IMR-90 (cell line): ENCODE results near the gene TFAP2E. TPM values are rescaled to one million over a fixed set of nuclear protein-coding genes. Genes with fewer than 3 reads are reported as not detected.

ENCODE experiments used
- ATAC-seq: fragments of 200-7000 bp; cut with Tn5 transposase; 2 replicates; pipeline ENCODE4 v1.9.1; 2020; ENCODE audit warnings: low read depth, mild to moderate bottlenecking, moderate library complexity
- BruUV-seq: library from RNA; stranded (reverse); fragments of 400-500 nt; replicated peaks from 2 replicates; lab custom pipeline; 2021; lab: Mats Ljungman, UMichigan
- CTCF ChIA-PET: fragments of 300-600 bp; formaldehyde crosslinking; extraction: SDS; loops from one replicate; lab custom pipeline; 2021; ENCODE audit warnings: antibody characterized with exemption; lab: Yijun Ruan, JAX
- POLR2A ChIA-PET: fragments of 300-600 bp; sonication (Branson Sonifier 250); formaldehyde crosslinking; loops from one replicate; lab custom pipeline; 2022; ENCODE audit warnings: antibody characterized with exemption; ENCODE audit not compliant: unreplicated experiment; lab: Charles Lee
- DNase-seq: peaks from one replicate; pipeline ENCODE4 v3.0.0; 2013
- H2AFZ ChIP-seq: replicated peaks from 2 replicates; pipeline ENCODE3; 2013; ENCODE audit warnings: low read length, mild to moderate bottlenecking; ENCODE audit not compliant: poor library complexity
- H2AK5ac ChIP-seq: 2 replicates; pipeline ENCODE4 v1.6.1; 2013; ENCODE audit warnings: low read depth, low read length, inconsistent platforms
- H2AK9ac ChIP-seq: replicated peaks from 2 replicates; pipeline ENCODE3; 2013; ENCODE audit warnings: mild to moderate bottlenecking, low read depth, low read length, moderate library complexity; ENCODE audit not compliant: poor library complexity
- H2BK120ac ChIP-seq: 2 replicates; pipeline ENCODE4 v1.6.1; 2013; ENCODE audit warnings: low read depth, low read length, inconsistent platforms
- H2BK15ac ChIP-seq: 3 replicates; pipeline ENCODE4 v1.6.1; 2013; ENCODE audit warnings: low read depth, low read length, inconsistent platforms
- H2BK20ac ChIP-seq: 2 replicates; pipeline ENCODE4 v1.6.1; 2013; ENCODE audit warnings: low read depth, mild to moderate bottlenecking, inconsistent platforms, low read length, moderate library complexity
- H2BK5ac ChIP-seq: 2 replicates; pipeline ENCODE4 v1.6.1; 2013; ENCODE audit warnings: mild to moderate bottlenecking, low read depth, low read length, inconsistent platforms; ENCODE audit not compliant: poor library complexity, severe bottlenecking
- H3K14ac ChIP-seq: replicated peaks from 2 replicates; pipeline ENCODE4 v1.6.1; 2013; ENCODE audit warnings: low read depth, low read length, inconsistent platforms
- H3K18ac ChIP-seq: 2 replicates; pipeline ENCODE4 v1.6.1; 2013; ENCODE audit warnings: low read depth, low read length, control low read depth
- H3K23ac ChIP-seq: 2 replicates; pipeline ENCODE4 v1.6.1; 2013; ENCODE audit warnings: low read depth, low read length, inconsistent platforms
- H3K27ac ChIP-seq: 2 replicates; pipeline ENCODE4 v1.5.1; 2013; ENCODE audit warnings: mild to moderate bottlenecking, control low read depth, low read length; ENCODE audit not compliant: insufficient read depth
- H3K27me3 ChIP-seq: 2 replicates; pipeline ENCODE4 v1.6.1; 2013; ENCODE audit warnings: low read length; ENCODE audit not compliant: control insufficient read depth, insufficient read depth
- H3K36me3 ChIP-seq: 2 replicates; pipeline ENCODE4 v1.6.1; 2013; ENCODE audit warnings: low read length, mixed read lengths; ENCODE audit not compliant: control insufficient read depth, insufficient read depth
- H3K4ac ChIP-seq: 2 replicates; pipeline ENCODE4 v1.6.1; 2013; ENCODE audit warnings: low read depth, low read length, inconsistent platforms
- H3K4me1 ChIP-seq: 2 replicates; pipeline ENCODE4 v1.6.1; 2013; ENCODE audit warnings: low read length, mixed read lengths; ENCODE audit not compliant: control insufficient read depth, insufficient read depth
- H3K4me2 ChIP-seq: 2 replicates; pipeline ENCODE4 v1.6.1; 2013; ENCODE audit warnings: low read depth, mild to moderate bottlenecking, control low read depth, low read length, moderate library complexity
- H3K4me3 ChIP-seq: 2 replicates; pipeline ENCODE4 v1.5.1; 2013; ENCODE audit warnings: low read depth, mild to moderate bottlenecking, control low read depth, low read length, moderate library complexity; ENCODE audit not compliant: insufficient read depth
- H3K56ac ChIP-seq: 2 replicates; pipeline ENCODE4 v1.6.1; 2013; ENCODE audit warnings: low read length, inconsistent platforms; ENCODE audit not compliant: insufficient read depth; ENCODE audit errors: extremely low read depth
- H3K79me1 ChIP-seq, 2 experiments: 2 replicates each; pipeline ENCODE4 v1.6.1; 2013; ENCODE audit warnings: low read length in 2 of 2, inconsistent platforms in 1 of 2, low read depth in 1 of 2
- H3K9ac ChIP-seq: 2 replicates; pipeline ENCODE4 v1.6.1; 2013; ENCODE audit warnings: low read depth, low read length, control low read depth
- H3K9me1 ChIP-seq: 2 replicates; pipeline ENCODE4 v1.6.1; 2013; ENCODE audit warnings: low read length, inconsistent platforms; ENCODE audit not compliant: insufficient read depth
- H3K9me3 ChIP-seq: 2 replicates; pipeline ENCODE4 v1.6.1; 2013; ENCODE audit warnings: low read length; ENCODE audit not compliant: control insufficient read depth, insufficient read depth
- H4K20me1 ChIP-seq: 2 replicates; pipeline ENCODE4 v1.6.1; 2013; ENCODE audit warnings: low read length, inconsistent platforms; ENCODE audit not compliant: insufficient read depth
- H4K5ac ChIP-seq: 2 replicates; pipeline ENCODE4 v1.6.1; 2013; ENCODE audit warnings: mild to moderate bottlenecking, low read depth, low read length, control low read depth
- H4K8ac ChIP-seq, 2 experiments: 2 replicates each; pipeline ENCODE4 v1.6.1; 2013; ENCODE audit warnings: low read depth in 2 of 2, low read length in 2 of 2, control low read depth in 1 of 2, inconsistent platforms in 1 of 2
- H4K91ac ChIP-seq: 2 replicates; pipeline ENCODE4 v1.6.1; 2013; ENCODE audit warnings: low read depth, low read length, inconsistent platforms; ENCODE audit not compliant: insufficient read depth
- CEBPB ChIP-seq: IDR thresholded peaks from 2 replicates; pipeline ENCODE4 v1.6.1; 2012; ENCODE audit warnings: low read depth, low read length, improper control_type of control experiment
- MAFK ChIP-seq: IDR thresholded peaks from 2 replicates; pipeline ENCODE4 v1.6.1; 2012; ENCODE audit warnings: low read depth, low read length, improper control_type of control experiment
- NFE2L2 ChIP-seq: fragments of 150-350 bp; IDR thresholded peaks from 2 replicates; pipeline ENCODE4 v1.6.1; 2016; ENCODE audit warnings: low read depth, mild to moderate bottlenecking, low read length
- RAD21 ChIP-seq: IDR thresholded peaks from 2 replicates; pipeline ENCODE4 v1.6.1; 2012; ENCODE audit warnings: low read length, improper control_type of control experiment
- RCOR1 ChIP-seq: IDR thresholded peaks from 2 replicates; pipeline ENCODE4 v1.6.1; 2012; ENCODE audit warnings: mild to moderate bottlenecking, low read length, improper control_type of control experiment; ENCODE audit not compliant: insufficient replicate concordance
- WGBS, 2 experiments: methylation state at CpG; one replicate each; pipeline versions ENCODE4 v1.1.5 to v1.1.7; 2013; ENCODE audit warnings: missing lambda C conversion rate in 2 of 2; ENCODE audit not compliant: insufficient read length in 1 of 2; ENCODE audit errors: extremely low coverage in 2 of 2; 5-methylcytosine and 5-hydroxymethylcytosine counted together
- dilution Hi-C: fragments of 300-500 bp; cut with HindIII; formaldehyde crosslinking; loops from one replicate; pipeline ENCODE4 v1.14.3; 2018; ENCODE audit warnings: low sequenced_read_pairs; ENCODE audit not compliant: unreplicated experiment
- in situ Hi-C: fragments of 300-500 bp; cut with MboI; formaldehyde crosslinking; loops from 3 replicates; pipeline ENCODE4 v1.14.3; 2019; ENCODE audit warnings: low sequenced_read_pairs, inconsistent platforms, mixed read lengths
- intact Hi-C: fragments of 100-400 bp; cut with micrococcal nuclease; formaldehyde crosslinking; loops from 2 replicates; pipeline ENCODE4 v1.10.0; 2022
- polyA plus RNA-seq, 3 experiments: library from polyadenylated mRNA; depleted of rRNA; stranded (reverse); fragments of >200 nt; gene quantifications; 2 replicates each; pipeline ENCODE4 v1.2.3, GENCODE V29; 2012; ENCODE audit warnings: low replicate concordance in 1 of 3
- total RNA-seq: library from RNA; depleted of rRNA; stranded (reverse); fragments of >200 nt; gene quantifications from 2 replicates; pipeline ENCODE4 v1.2.3, GENCODE V29; 2012; rRNA removed
- TF ChIP-seq, protein P1 (sequence below): conservative IDR thresholded peaks from 2 replicates; pipeline ENCODE4 v1.5.1; 2012; ENCODE audit warnings: mild to moderate bottlenecking, low read depth, low read length, improper control_type of control experiment

TFAP2E gene
- total and polyA plus RNA-seq, 2 of the 4 experiments (the other 2 are of a cell fraction), result under 0.01 to 0.19 TPM

DNA sequence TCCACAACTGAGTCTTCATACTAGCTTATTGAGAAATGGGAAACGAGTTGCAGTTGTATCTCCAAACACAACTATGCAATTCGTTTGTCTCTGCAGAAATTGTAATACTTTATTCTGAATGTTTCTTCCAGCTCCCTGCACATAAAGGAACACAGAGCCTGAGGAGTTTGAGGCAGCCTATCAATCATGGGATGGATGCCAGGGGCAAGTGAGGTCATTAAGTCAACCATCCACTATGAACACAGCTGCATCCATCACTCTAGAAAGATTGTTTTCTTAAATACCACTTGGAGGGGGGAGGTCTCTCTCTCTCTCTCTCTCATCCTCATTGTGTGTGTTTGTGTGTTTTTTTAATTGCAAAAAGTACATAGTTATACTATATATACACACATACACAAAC is 71.1 kb downstream of the TFAP2E start:
- Histone ChIP-seq H3K14ac (no peak overlapping the region), H3K9ac (no peak overlapping the region), H3K9me1 (no peaks in the 10 kb centered on the region), H2AFZ (no peak overlapping the region), H3K4ac (no peak overlapping the region), H2AK9ac (no peak overlapping the region), H2BK120ac (no peak overlapping the region), H4K91ac (no peak overlapping the region), H3K4me3 (no peak overlapping the region), H3K4me2 (no peak overlapping the region), H2AK5ac (no peak overlapping the region), H2BK20ac (no peak overlapping the region), H3K18ac (no peak overlapping the region), H4K5ac (no peak overlapping the region), H3K27me3 (peaks cover 14% of the 10 kb centered on the region), H3K23ac (no peak overlapping the region), H2BK15ac (no peak overlapping the region), H3K36me3 (no peaks in the 10 kb centered on the region), H4K8ac (no peak overlapping the region), H3K9me3 (no peaks in the 10 kb centered on the region), H3K56ac (no peak overlapping the region), H4K20me1 (no peaks in the 10 kb centered on the region), H3K4me1 (no peaks in the 10 kb centered on the region), H3K27ac (no peak overlapping the region), H2BK5ac (no peak overlapping the region), H3K79me1 (peaks cover 4 to 13% of the 10 kb centered on the region in 2 experiments; a peak in 1 of 4 replicates)
- CTCF ChIA-PET, result no interaction called here
- POLR2A ChIA-PET, result no interaction called here
- DNase-seq (no peak), ATAC-seq (no peak)
- in situ Hi-C loops (loop anchor here (5.0 kb wide), 1 partner anchor 73 kb away; the partner anchor contains the start of gene C1orf216), intact Hi-C loops (loop anchor here (5.0 to 10.0 kb wide), 2 partner anchors 73 to 121 kb away; partner anchors contain the start of genes C1orf216 and CLSPN), dilution Hi-C loops (no loop called here)
- no TSS peak for BruUV-seq
- TF ChIP-seq MAFK (no peak), CEBPB (no peak), RCOR1 (no peak), RAD21 (no peak), NFE2L2 (no peak)
- TF ChIP-seq, protein P1, sequence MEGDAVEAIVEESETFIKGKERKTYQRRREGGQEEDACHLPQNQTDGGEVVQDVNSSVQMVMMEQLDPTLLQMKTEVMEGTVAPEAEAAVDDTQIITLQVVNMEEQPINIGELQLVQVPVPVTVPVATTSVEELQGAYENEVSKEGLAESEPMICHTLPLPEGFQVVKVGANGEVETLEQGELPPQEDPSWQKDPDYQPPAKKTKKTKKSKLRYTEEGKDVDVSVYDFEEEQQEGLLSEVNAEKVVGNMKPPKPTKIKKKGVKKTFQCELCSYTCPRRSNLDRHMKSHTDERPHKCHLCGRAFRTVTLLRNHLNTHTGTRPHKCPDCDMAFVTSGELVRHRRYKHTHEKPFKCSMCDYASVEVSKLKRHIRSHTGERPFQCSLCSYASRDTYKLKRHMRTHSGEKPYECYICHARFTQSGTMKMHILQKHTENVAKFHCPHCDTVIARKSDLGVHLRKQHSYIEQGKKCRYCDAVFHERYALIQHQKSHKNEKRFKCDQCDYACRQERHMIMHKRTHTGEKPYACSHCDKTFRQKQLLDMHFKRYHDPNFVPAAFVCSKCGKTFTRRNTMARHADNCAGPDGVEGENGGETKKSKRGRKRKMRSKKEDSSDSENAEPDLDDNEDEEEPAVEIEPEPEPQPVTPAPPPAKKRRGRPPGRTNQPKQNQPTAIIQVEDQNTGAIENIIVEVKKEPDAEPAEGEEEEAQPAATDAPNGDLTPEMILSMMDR, result no peak
- no CpG with 5 or more reads among the region's 2 CpGs for WGBS, 2 experiments

Other genes with a start within 250 kb of the TFAP2E start
- gene KIAA0319L, start 15.9 kb upstream of the TFAP2E start, total RNA-seq, result 38.0 and 49.8 TPM in 2 replicates
- gene KIAA0319L, start 15.9 kb upstream of the TFAP2E start, polyA plus RNA-seq (2012; rRNA removed), result 33.9 and 38.0 TPM in 2 replicates
- 9.7 and 10.0 TPM in 2 replicates for gene NCDN, start 15.5 kb upstream of the TFAP2E start, total RNA-seq
- gene NCDN, start 15.5 kb upstream of the TFAP2E start, polyA plus RNA-seq (2012; rRNA removed), result 38.8 and 39.0 TPM in 2 replicates
- gene PSMB2, start 68.2 kb downstream of the TFAP2E start, total RNA-seq, result 23.8 and 28.1 TPM in 2 replicates
- gene PSMB2, start 68.2 kb downstream of the TFAP2E start, polyA plus RNA-seq (2012; rRNA removed), result 85.2 and 86.2 TPM in 2 replicates
- gene C1orf216, start 145.6 kb downstream of the TFAP2E start, total RNA-seq, result 16.7 and 20.0 TPM in 2 replicates
- 10.1 and 13.4 TPM in 2 replicates for gene C1orf216, start 145.6 kb downstream of the TFAP2E start, polyA plus RNA-seq (2012; rRNA removed)
- gene CLSPN, start 196.7 kb downstream of the TFAP2E start, total RNA-seq, result 14.3 and 14.4 TPM in 2 replicates
- gene CLSPN, start 196.7 kb downstream of the TFAP2E start, polyA plus RNA-seq (2012; rRNA removed), result 4.9 and 6.2 TPM in 2 replicates
- 8.2 and 8.6 TPM in 2 replicates for gene AGO4, start 234.7 kb downstream of the TFAP2E start, total RNA-seq
- 4.8 and 9.2 TPM in 2 replicates for gene AGO4, start 234.7 kb downstream of the TFAP2E start, polyA plus RNA-seq (2012; rRNA removed)